ENCODE results near the gene OXSR1.
"Not testable (repeated sequence)": the region's sequence is repeated elsewhere in the genome, so short reads cannot be mapped to it uniquely, and the experiment has no call there.

OXSR1 gene

DNA sequence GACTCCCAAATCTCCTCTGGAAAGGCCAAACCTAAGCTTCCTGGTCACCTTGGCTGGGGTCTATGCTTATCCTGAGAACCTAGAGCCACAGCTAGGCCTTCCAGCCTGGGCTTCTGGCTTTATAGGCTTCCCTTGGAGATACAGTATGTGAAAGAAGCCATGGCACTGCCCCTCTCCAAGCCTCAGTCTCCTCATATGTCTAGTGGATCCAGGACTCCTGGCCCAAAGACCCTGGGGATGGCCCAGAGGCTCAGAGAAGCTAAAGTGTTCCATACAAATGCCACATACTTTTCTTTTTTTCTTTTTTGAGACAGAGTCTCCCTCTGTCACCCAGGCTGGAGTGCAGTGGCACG is 37.1 kb upstream of the OXSR1 start:
- no peak for DNase-seq

DNA sequence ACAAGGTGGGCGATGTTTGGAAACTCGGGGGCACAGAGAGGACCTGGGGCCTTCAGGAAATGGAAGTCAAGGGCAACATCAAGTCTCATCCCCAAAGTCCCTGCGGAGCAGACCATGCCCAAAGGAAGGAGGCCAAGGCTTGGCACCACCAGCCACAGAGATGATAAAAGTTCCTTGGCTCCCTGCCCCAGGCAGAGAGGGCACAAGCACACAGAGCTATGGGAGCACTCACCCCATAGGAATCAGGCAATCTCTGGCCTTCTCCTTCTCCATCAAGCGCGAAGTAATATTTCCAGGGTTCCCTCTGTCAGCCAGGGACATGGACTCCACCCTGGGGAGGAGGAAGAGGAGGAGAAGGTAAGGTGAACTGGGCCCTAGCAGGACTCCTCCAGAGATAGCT is 36.3 kb upstream of the OXSR1 start:
- DNase-seq: no peak

DNA sequence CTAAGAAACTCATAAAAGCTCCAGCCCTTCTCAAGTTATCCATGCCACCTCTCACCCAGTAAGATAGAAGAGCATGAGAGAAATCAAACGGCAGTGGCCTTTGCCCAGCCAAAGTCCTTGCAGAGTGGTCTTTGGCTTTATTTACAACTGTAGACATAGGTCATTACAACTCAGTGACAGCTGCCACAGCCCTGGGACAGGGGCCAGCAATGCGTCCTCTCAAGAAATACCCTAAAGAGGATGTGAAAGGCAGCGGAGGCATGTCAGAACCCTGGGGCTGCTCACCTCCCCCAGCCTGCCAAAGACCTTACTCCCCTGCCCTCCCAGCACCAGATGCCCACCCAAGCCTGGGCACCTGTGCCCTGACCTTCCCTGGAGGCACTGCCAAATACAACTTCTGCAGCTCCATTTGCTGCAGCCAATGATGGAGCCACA is 34.7 kb upstream of the OXSR1 start:
- DNase-seq: no peak

DNA sequence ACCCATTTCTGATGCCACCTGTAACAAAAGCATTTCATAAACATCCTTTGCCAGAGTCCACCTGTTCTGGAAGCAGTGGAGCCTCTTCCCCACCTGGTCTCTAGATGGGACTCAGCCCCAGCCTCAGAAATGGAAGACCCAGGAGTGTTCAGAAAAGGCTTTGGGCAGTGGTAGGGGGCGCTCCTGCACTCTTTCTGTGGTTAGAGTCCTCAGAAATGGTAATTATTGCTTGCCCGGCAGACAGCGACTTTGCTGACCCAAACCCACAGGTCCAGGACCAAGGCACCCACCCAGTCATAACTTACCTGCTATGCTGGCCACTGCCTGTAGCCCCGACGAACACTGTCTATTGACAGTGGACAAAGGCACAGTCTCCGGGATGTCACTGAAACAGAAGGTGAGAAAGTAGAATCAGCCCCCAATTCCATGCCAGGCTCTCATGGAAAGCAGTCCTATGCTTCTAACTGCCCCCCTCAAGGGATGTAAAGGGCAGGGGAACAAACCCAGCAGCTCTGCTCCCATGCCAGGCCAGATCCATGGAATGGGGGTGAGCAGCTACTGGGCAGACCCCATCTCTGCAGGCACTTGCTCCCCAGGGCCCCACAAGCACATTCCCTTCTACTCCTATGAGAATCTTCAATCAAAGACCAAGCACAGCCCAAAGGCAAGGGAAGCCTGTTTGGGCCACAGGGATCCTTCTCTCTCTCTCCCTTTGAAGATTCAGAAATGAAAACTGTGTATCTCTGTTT is 33.5 kb upstream of the OXSR1 start:
- peak in 1 of 2 experiments; percentile 19 for DNase-seq

DNA sequence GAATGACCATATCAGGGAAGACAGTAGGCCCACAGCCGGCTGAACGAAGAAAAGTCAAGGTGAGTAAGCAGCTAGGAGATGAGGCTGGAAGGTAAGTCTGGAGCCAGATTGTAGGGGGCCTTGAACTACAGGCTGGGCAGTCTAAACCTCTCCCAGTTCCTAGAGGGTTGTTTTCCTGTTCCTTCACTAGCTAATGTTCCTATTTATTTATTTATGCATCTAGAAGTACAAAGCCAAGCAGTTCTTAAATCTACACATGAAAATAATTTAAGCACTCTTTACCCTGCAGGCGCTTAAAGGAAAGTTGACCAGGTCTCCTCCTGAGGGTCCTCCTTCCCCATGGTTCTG is 32.2 kb upstream of the OXSR1 start:
- no peak for DNase-seq

DNA sequence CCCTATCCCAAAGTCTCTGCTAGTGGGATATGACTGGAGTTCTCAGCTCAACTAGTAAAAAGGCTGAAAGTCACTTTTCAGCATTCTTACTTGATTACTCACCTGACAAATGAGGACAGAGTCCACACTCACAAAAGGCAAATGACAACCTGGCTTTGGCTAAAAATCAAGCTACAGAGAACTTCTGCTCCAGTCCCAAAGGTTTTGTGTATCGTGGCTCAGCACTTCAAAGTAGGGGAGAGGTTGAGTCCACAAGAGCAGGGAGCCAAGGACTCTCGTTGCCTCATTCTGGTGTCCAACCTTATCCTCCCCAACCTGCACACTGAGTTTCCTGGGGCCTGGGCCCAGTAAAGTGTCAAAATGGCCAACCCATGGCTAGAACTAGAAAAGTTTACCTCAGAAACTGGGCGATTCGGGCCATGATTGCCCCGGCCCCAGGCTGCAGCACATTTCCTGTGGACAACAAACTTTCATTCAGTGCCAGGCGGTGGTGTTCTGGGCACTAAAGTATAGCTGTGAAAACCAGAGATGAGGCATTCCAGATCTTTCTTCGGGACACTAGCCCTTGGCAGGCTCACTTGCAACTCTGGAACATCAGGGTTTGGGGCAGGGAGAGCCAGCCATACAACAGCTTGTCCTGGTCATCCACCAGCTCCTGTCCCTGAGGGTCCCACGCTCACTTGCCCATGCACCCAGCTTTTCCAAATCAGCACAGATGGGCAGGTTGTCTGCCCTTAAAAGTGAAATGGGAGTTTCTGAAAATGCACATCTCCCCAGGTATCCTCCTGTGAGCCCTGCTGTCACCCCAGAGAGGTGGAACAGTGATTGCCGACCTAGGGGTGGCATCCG is 31.6 kb upstream of the OXSR1 start:
- no peak for DNase-seq

DNA sequence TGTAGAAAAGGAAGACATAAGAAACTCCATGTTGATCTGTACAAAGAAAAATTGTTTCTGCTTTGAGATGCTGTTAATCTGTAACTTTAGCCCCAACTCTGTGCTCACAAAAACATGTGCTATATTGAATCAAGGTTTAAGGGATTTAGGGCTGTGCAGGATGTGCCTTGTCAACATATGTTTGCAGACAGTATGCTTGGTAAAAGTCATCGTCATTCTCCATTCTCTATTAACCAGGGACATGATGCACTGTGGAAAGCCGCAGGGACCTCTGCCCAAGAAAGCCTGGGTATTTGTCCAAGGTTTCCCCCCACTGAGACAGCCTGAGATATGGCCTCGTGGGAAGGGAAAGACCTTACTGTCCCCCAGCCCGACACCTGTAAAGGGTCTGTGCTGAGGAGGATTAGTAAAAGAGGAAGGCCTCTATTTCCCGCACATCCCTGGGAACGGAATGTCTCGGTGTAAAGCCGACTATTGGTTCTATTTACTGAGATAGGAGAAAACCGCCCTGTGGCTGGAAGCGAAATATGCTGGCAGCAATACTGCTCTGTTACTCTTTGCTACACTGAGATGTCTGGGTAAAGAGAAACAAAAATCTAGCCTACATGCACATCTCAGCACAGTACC is 30.7 kb upstream of the OXSR1 start:
- not testable (repeated sequence) for DNase-seq

DNA sequence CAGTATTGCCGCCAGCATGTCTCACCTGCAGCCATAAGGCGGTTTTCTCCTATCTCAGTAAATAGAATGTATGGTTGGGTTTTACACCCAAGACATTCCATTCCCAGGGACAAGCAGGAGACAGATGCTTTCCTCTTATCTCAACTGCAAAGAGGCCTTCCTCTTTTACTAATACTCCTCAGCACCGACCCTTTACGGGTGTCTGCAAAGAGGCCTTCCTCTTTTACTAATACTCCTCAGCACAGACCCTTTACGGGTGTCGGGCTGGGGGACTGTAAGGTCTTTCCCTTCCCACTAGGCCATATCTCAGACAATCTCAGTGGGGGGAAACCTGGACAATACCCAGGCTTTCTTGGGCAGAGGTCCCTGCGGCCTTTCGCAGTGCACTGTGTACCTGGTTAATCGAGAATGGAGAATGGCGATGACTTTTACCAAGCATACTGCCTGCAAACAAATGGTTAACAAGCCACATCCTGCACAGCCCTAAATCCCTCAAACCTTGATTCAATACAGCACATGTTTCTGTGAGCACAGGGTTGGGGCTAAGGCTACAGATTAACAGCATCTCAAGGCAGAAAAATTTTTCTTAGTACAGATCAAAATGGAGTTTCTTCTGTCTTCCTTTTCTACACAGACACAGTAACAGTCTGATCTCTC is 29.6 kb upstream of the OXSR1 start:
- DNase-seq: not testable (repeated sequence)

DNA sequence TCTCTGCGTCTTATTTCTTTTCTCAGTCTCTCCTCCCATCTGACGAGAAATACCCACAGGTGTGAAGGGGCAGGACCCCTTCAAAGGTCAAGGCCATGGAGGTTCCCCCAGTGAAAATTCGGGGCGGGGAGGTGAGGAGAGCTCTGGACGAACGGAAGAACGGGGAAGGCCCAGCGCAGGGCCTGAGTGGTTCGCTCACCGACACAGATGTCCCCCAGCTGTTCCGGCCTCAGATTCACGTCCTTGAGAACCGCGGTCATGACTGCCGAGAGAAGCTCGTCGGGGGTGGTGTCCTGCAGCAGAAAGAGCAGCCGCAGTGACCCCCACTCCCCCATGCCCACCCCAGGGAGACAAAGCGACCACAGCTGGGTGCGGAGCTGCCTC is 29.0 kb upstream of the OXSR1 start:
- DNase-seq: no peak

DNA sequence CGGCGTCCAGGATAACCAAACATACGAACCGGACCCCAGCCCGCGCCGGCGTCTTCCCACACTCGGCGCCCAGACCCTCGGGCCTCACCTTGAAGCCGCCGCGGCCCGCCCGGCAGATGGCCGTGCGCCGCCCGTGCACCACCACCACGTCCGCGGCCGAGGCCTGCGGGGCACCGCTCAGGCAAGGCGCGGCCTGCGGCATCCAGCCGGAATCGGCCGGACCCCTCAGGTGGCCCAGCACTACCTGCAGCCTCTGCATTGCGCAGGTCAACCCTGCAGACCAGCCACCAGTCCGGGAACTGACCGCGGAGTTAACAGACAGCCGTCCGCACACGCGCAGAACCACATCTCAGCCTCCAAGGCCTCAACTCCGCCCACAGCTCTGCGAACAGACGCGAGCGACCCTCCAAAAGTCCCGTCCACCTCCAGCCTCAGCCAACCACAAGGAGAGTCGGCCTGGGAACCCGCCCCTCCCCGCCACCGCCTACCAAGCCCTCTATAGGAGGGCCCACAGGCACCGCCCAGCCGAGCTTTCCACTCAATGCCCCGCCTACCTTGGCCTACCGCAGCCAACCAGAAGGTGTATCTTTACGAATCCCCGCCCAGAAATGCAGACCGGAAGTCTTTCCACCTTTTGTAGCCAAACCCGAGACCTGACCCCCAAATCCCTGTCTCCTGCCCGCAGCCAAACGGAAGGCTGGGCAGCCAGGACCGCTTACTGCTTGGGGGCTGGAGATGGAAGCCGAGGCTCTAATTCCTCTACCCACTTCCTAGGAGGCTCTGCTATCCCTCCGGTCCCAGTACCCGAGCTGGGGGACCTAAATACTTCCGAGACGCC is 28.3 kb upstream of the OXSR1 start, which contains the start of gene ACAA1:
TSS of gene ACAA1 (minus strand) at position 351 of the 838 bp plus-strand sequence. CDS start at position 259, 92 bp downstream.
- peak; percentile 94 to 97 for DNase-seq

DNA sequence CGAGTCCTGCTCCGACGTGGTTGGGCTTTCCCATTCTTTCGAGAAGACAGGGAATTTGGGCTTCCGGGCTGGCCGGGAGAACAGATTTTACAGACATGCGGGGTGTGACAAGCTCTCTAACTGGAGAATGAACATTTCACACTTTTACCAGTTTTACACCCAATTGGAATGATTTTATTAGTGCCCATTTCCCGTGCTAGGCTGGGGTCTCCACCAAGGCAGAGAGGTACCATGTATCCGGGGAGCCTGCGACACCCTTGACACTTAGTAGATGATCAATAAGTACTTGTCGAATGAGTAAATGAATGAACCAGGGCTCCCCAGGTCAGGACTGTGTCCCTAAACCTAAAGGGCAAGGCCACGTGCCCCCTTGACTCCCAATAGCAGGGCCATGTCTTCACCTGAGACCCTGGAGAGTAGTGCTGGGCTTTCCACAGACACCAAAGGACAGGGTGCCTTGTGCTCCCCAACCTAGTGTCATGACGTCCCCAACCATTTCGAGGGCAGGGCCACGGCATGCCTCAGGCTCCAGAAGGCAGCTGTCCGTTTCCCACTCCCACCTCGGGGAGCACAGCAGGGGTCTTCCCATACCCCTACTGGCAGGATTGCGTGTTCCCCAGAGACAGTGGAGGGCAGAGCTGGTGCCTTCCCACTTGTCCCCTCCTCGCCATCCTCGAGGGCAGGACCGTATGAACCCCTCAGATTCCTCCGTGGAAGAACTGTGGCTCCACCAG is 27.6 kb upstream of the OXSR1 start:
- DNase-seq: peak in 1 of 2 experiments; percentile 10

DNA sequence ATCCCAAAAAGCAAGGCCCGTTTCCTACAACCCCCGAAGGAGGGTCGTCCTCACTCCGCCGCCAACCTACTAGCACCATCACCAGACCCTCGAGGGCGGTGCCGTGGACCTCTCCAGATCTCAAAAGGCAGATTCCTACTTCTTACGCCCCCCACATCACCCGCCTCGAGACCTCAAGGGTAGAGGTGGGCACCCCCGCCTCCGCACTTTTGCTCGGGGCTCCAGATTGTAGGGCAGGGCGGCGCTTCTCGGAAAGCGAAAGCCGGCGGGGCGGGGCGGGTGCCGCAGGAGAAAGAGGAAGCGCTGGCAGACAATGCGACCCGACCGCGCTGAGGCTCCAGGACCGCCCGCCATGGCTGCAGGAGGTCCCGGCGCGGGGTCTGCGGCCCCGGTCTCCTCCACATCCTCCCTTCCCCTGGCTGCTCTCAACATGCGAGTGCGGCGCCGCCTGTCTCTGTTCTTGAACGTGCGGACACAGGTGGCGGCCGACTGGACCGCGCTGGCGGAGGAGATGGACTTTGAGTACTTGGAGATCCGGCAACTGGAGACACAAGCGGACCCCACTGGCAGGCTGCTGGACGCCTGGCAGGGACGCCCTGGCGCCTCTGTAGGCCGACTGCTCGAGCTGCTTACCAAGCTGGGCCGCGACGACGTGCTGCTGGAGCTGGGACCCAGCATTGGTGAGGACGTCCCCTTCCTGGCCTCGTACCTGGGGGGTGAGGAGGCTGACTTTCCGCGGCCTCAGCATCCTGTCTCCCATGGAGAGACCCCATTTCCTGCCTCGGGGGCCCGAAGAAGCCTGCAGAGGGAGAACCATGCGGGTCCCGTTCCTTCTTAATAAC is 26.8 kb upstream of the OXSR1 start, which contains the start of gene MYD88:
TSS of gene MYD88 (plus strand) at position 313 of the 842 bp plus-strand sequence. CDS start at position 353, 40 bp downstream.
- peak; percentile 80 to 84 for DNase-seq

DNA sequence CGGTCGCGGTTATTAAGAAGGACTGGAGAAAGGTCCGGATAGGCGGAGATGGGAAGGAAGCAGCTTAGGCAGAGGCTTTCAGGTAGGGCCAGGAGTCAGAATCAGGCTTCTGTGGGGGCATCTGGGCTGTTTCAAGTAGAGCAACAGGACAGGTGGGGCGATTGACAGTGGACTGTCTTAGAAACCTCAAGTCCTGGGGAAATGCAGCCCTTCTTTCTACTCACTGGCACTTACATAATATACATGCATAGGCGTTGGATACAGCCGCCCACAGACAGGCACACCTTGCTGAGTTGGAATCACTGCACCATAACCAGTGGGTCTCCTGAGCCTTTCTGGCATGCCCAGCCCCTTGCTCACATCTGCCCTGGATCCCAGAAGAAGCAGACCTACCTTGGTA is 26.1 kb upstream of the OXSR1 start:
- DNase-seq: no peak

DNA sequence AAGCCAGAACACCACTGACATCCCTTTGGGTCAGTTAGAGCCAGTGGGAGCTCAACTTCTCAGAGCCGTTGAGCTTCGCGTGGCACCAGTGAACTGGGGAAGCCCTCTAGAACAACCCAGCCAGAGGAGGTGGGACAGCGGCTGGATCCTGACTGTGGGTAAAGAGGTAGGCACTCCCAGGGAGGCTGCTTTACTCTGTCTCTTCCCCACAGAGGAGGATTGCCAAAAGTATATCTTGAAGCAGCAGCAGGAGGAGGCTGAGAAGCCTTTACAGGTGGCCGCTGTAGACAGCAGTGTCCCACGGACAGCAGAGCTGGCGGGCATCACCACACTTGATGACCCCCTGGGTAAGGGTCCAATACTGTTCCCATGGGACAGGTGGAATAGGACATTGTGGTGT is 25.7 kb upstream of the OXSR1 start:
- no peak for DNase-seq

DNA sequence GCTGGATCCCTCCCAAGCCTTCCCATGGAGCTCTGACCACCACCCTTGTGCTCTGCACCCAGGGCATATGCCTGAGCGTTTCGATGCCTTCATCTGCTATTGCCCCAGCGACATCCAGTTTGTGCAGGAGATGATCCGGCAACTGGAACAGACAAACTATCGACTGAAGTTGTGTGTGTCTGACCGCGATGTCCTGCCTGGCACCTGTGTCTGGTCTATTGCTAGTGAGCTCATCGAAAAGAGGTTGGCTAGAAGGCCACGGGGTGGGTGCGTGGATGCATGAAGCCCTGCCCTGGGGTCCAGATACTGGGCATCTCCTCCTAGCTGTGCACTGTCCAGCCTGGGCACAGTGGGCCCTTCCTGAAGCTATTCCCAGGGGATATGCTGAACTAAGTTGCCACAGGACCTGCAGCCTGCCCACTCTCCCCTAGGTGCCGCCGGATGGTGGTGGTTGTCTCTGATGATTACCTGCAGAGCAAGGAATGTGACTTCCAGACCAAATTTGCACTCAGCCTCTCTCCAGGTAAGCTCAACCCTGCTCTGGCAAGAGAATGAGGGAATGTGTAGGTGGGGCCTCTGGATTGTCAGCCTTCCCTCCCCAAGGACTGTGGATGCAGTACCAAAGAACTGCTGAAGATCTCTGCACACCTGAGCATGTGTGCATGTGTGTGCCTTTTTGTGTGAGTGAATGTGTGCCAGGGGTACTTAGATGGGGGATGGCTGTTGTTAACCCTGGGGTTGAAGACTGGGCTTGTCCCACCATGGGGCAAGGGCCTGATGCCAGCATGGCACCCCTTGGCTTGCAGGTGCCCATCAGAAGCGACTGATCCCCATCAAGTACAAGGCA is 24.8 kb upstream of the OXSR1 start:
- no peak for DNase-seq

DNA sequence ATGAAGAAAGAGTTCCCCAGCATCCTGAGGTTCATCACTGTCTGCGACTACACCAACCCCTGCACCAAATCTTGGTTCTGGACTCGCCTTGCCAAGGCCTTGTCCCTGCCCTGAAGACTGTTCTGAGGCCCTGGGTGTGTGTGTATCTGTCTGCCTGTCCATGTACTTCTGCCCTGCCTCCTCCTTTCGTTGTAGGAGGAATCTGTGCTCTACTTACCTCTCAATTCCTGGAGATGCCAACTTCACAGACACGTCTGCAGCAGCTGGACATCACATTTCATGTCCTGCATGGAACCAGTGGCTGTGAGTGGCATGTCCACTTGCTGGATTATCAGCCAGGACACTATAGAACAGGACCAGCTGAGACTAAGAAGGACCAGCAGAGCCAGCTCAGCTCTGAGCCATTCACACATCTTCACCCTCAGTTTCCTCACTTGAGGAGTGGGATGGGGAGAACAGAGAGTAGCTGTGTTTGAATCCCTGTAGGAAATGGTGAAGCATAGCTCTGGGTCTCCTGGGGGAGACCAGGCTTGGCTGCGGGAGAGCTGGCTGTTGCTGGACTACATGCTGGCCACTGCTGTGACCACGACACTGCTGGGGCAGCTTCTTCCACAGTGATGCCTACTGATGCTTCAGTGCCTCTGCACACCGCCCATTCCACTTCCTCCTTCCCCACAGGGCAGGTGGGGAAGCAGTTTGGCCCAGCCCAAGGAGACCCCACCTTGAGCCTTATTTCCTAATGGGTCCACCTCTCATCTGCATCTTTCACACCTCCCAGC is 24.0 kb upstream of the OXSR1 start:
- no peak for DNase-seq

DNA sequence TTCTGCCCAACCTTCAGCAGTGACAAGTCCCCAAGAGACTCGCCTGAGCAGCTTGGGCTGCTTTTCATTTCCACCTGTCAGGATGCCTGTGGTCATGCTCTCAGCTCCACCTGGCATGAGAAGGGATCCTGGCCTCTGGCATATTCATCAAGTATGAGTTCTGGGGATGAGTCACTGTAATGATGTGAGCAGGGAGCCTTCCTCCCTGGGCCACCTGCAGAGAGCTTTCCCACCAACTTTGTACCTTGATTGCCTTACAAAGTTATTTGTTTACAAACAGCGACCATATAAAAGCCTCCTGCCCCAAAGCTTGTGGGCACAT is 23.4 kb upstream of the OXSR1 start:
- no peak for DNase-seq

DNA sequence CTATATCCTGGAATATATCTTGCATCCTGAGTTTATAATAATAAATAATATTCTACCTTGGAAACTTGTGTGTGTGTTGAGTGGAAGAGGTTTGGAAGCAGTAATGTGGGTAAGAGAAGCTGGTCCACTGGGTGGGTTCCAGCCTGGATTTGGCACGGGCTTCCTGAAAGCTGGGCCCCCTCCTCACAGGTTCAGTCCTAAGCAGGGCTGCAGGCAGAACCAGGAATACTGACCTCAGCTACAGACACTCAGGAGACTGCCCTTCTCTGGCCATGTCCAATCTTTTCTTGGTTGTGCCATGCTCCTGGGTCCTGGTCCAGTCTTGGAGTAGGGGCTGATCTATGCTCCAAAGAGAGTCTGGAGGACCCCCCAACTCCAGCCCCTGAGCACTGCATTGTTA is 22.4 kb upstream of the OXSR1 start:
- DNase-seq: no peak

DNA sequence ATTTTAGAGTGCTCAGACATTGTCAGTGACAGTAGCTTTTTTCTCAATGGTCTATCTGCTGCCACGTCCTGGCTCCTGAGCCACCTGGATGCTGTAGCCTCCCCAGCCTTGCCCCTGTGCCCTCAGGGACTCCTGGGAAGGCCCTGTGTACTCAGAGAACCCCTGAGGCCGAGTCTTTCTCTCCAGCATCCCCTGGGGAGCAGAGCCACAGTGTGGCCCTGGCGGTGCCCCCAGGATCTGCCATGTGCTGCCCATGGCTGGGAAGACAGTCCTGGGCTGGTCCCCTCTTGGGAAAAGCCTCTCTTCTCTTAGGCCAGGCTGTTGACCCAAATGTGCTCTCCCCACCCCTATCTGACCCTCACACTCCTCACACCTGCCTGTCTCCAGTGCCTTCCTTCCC is 21.8 kb upstream of the OXSR1 start:
- no peak for DNase-seq
